ENCODE results near the gene RFPL3.
"Not testable (repeated sequence)": the region's sequence is repeated elsewhere in the genome, so short reads cannot be mapped to it uniquely, and the experiment has no call there.

RFPL3 gene

DNA sequence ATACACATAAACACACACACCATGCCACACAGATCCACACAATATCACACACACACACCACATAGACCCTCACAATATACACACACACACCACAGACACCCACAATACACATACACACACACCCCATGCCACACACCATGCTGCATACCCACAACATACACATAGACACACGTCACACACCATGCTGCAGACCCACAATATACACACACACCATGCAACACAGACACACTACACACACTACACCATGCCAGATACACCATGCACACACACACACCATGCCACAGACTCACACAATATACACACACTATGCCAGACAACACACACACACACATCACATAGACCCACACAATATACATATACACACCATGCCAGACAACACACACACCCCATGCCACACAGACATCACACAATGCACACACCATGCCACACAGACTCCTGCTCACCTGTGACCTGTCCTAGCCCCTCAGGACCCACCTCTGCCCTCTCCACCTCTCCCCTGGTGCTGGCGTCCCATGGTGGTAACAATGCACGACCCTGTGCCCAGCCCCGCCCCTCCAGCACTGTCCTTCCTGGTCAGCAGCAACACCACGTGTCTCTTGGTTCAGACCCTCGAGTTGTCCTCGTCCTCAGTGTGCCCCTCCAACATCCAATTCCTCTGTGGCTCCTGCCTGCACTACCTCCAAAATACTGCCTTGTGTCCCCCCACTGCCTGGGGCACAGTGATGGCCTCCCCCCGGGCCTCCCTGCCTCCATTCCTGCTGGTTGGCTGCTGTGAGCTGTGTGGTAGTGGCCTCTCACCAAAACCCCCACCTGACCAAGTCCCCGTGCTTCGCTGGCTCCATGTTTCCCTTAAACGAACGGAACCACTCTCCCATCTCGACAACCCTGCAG is 23.7 kb upstream of the RFPL3 start:
- no peak overlapping the region for H3K4me3 ChIP-seq (ENCODE audit: low read depth, low read length)
- no peak for DNase-seq (ENCODE audit: low read depth)
- TF ChIP-seq, protein P1, sequence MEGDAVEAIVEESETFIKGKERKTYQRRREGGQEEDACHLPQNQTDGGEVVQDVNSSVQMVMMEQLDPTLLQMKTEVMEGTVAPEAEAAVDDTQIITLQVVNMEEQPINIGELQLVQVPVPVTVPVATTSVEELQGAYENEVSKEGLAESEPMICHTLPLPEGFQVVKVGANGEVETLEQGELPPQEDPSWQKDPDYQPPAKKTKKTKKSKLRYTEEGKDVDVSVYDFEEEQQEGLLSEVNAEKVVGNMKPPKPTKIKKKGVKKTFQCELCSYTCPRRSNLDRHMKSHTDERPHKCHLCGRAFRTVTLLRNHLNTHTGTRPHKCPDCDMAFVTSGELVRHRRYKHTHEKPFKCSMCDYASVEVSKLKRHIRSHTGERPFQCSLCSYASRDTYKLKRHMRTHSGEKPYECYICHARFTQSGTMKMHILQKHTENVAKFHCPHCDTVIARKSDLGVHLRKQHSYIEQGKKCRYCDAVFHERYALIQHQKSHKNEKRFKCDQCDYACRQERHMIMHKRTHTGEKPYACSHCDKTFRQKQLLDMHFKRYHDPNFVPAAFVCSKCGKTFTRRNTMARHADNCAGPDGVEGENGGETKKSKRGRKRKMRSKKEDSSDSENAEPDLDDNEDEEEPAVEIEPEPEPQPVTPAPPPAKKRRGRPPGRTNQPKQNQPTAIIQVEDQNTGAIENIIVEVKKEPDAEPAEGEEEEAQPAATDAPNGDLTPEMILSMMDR (IDR thresholded peaks at IDR 0.05; ENCODE audit: insufficient read depth, low read depth, low read length, missing control alignments): no peak

GRCh38 chr22:32334660-32335365 is 22.9 kb upstream of the RFPL3 start:
- TF ChIP-seq, protein P1 (IDR thresholded peaks at IDR 0.05; ENCODE audit: insufficient read depth, low read depth, low read length, missing control alignments): no peak
- no peak overlapping the region for H3K4me3 ChIP-seq (ENCODE audit: low read depth, low read length)
- no peak for DNase-seq (ENCODE audit: low read depth)

DNA sequence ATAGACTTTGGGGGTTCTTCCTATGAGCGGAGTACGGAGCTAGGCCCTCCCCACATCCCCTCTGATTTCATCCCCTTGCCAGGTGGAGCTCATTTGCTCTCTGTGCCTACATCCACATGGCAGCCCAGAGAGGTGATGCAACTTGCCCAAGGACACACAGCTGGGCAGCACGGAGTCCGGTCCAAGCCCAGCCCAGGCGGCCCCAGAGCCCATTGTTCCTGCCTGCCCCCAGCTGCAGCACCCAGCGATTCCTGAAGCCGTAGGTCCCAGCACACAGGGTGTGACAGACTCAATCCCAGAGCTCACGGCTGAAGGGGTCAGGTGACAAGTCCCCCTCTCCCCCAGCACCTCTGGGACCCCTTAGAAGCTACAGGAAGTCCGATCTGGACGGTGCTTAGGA is 22.2 kb upstream of the RFPL3 start:
- no peak for DNase-seq (ENCODE audit: low read depth)
- no peak overlapping the region for H3K4me3 ChIP-seq (ENCODE audit: low read depth, low read length)
- TF ChIP-seq, protein P1 (IDR thresholded peaks at IDR 0.05; ENCODE audit: insufficient read depth, low read depth, low read length, missing control alignments): no peak

DNA sequence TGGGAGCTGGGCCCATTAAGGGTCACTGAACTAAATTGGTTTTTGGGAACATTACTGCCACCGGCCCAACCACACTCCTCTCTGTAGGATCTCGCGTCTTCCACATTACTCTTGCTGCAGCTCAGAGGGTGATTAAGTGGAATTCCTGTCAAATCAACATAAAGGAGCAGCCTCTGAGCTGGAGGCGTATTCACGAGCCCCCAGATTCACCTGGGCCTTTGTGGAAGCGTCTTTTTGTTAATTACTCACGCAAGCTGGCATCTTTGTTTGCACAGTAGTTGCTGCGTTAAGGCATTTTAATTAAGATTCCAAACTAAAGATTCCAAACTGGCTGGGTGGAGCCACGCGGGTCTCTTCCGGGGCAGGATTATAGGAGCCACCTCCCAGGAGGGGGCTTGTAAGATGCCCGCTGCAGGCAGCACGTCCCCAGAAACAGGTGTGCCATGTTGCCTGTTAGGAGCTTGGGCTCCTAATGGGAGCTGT is 21.5 kb upstream of the RFPL3 start:
- DNase-seq (ENCODE audit: low read depth): no peak
- TF ChIP-seq, protein P1 (IDR thresholded peaks at IDR 0.05; ENCODE audit: insufficient read depth, low read depth, low read length, missing control alignments): no peak
- H3K4me3 ChIP-seq (ENCODE audit: low read depth, low read length): no peak overlapping the region

- TF ChIP-seq, protein P1 (IDR thresholded peaks at IDR 0.05; ENCODE audit: insufficient read depth, low read depth, low read length, missing control alignments): no peak
- no peak overlapping the region for H3K4me3 ChIP-seq (ENCODE audit: low read depth, low read length)
- no peak for DNase-seq (ENCODE audit: low read depth)
Observed at GRCh38 chr22:32336771-32337424, 20.8 kb upstream of the RFPL3 start.

DNA sequence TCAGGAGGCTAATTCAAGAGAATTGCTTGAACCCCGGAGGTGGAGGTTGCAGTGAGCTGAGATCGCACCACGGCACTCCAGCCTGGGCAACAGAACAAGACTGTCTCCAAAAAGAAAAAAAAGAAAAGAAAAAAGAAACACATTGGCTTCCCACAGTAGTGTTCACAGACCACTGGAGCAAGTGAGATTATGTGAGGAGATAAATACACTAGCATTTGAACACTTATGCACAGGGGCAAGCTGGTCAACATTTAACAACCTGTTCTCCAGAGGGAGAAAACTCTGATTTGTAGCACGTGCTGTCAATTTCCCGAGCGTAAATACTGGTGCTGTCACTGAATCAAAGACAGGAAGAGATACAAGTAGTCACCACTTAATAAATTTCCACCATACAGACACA is 20.2 kb upstream of the RFPL3 start:
- not testable (repeated sequence) for DNase-seq (ENCODE audit: low read depth); H3K4me3 ChIP-seq (ENCODE audit: low read depth, low read length)

- no peak for DNase-seq (ENCODE audit: low read depth)
- no peak overlapping the region for H3K4me3 ChIP-seq (ENCODE audit: low read depth, low read length)
- TF ChIP-seq, protein P1 (IDR thresholded peaks at IDR 0.05; ENCODE audit: insufficient read depth, low read depth, low read length, missing control alignments): no peak
Observed at GRCh38 chr22:32338757-32339156, 18.9 kb upstream of the RFPL3 start.

All from GM12865 (cell line).